Heart right ventricle (tissue), 16 donors: ENCODE data around the gene EHD1. TPM values are rescaled to one million over a fixed set of nuclear protein-coding genes. Genes with fewer than 3 reads are reported as not detected.

Experiments
- ATAC-seq, 8 donors: fragments of 200-7000 bp; cut with Tn5 transposase; one replicate each; pipeline ENCODE4 v1.9.1; 2020; ENCODE audit warnings: mild to moderate bottlenecking in 8 of 8, moderate library complexity in 8 of 8, moderate number of reproducible peaks in 1 of 8
- DNase-seq, 2 donors: peaks; one replicate each; pipeline ENCODE4 v3.0.0-alpha.2; 2020
- H3K27ac ChIP-seq, 10 donors: fragments of 200-600 bp; sonication (generic) in 2 of 10; one replicate each; pipeline versions ENCODE4 v1.5.0 to v1.8.0; 2020 to 2022; ENCODE audit warnings: mild to moderate bottlenecking in 3 of 10
- H3K27me3 ChIP-seq, 7 donors: fragments of 200-600 bp; one replicate each; pipeline ENCODE4 v1.8.0; 2021 to 2022; ENCODE audit warnings: mild to moderate bottlenecking in 2 of 7
- H3K36me3 ChIP-seq, 9 donors: fragments of 200-600 bp; sonication (generic) in 1 of 9; one replicate each; pipeline versions ENCODE4 v1.5.0 to v1.8.0; 2020 to 2022; ENCODE audit warnings: mild to moderate bottlenecking in 2 of 9
- H3K4me1 ChIP-seq, 9 donors: fragments of 200-600 bp; sonication (generic) in 1 of 9; one replicate each; pipeline versions ENCODE4 v1.5.0 to v1.8.0; 2020 to 2022; ENCODE audit warnings: mild to moderate bottlenecking in 4 of 9
- H3K4me3 ChIP-seq, 10 donors: fragments of 200-600 bp; sonication (generic) in 2 of 10; one replicate each; pipeline versions ENCODE4 v1.5.0 to v1.8.0; 2020 to 2022; ENCODE audit warnings: mild to moderate bottlenecking in 7 of 10, moderate library complexity in 2 of 10
- H3K9me3 ChIP-seq, 11 donors: fragments of 200-600 bp in 10 of 11; sonication (generic) in 2 of 11; one replicate each; pipeline versions ENCODE4 v1.5.0 to v1.8.0; 2013 to 2022; ENCODE audit warnings: mild to moderate bottlenecking in 2 of 11, control low read depth in 1 of 11, moderate library complexity in 1 of 11
- WGBS, 2 donors: extraction: QIAGEN DNeasy Blood & Tissue Kit; methylation state at CpG; one replicate each; pipeline ENCODE4 v1.1.7; 2013; ENCODE audit warnings: inconsistent platforms in 1 of 2; 5-methylcytosine and 5-hydroxymethylcytosine counted together
- intact Hi-C, 10 donors: fragments of 100-400 bp; cut with DNase I; formaldehyde crosslinking; loops; one replicate each; pipeline versions ENCODE4 v1.11.1 to v1.14.2; 2022
- polyA plus RNA-seq, 2 donors: library from polyadenylated mRNA; stranded (reverse); fragments of 200-250 nt; gene quantifications; one replicate each; pipeline ENCODE4 v1.2.3, GENCODE V29; 2013
- total RNA-seq, 10 donors: library from RNA; stranded (reverse); fragmentation: NEBNext Ultra II Directional in 3 of 10; extraction: Animal tissue kit (Norgen Biotek cat#: 25700) in 3 of 10; gene quantifications; one replicate each; pipeline versions ENCODE4 v1.2.1 to v1.2.4, GENCODE V29; 2021 to 2023
- TF ChIP-seq, protein P1 (sequence below), 9 donors: fragments of 200-600 bp; sonication (generic) in 2 of 9; IDR thresholded peaks; one replicate each; pipeline versions ENCODE4 v1.5.0 to v1.8.0; 2021 to 2022; ENCODE audit warnings: antibody characterized with exemption in 9 of 9, mild to moderate bottlenecking in 5 of 9, moderate library complexity in 1 of 9
- donor health status: Arrhythmogenic right ventricular cardiomyopathy.
- donor health status: ischemic (EF 13 %, LVEDD 7.1; RV severe dilation, severe dysfunction).
- donor health status: healthy with polysubstance abuse.
- donor health status: DM: no; HTN: yes; CAD: no.
- donor health status: DM: no; HTN: no; CAD: no.
- donor health status: ischemic (EF 25% LVEDD 6.9; RV normal size, moderate dysfunction).
- donor health status: ischemic (EF 25% LVEDD 5.7; RV mildly dilated, moderate dysfunction).
- donor health status: healthy.
- donor health status: DM: yes; HTN: yes; CAD: no.
- donor health status: Ischemic cardiomyopathy.
- donor health status: ischemic (EF 35%, LVEDD 5.7; RV mildly dilated, moderate dysfunction).
- donor health status: nonischemic (EF 11% LVEDD 7.7; RV severe dilation, severe dysfunction).
- donor health status: DM: yes; HTN: yes; CAD: no.
- donor health status: PGD.
- donor health status: ischemic (EF 29% LVEDD 5.4; RV normal size, mild dysfunction).
- donor health status: nonischemic (EF 23%, LVEDD 6.1; RV moderate dilation, normal function).

EHD1 gene
- total and polyA plus RNA-seq, 12 donors, result 26.0 to 73.1 (median 41.1) TPM

DNA sequence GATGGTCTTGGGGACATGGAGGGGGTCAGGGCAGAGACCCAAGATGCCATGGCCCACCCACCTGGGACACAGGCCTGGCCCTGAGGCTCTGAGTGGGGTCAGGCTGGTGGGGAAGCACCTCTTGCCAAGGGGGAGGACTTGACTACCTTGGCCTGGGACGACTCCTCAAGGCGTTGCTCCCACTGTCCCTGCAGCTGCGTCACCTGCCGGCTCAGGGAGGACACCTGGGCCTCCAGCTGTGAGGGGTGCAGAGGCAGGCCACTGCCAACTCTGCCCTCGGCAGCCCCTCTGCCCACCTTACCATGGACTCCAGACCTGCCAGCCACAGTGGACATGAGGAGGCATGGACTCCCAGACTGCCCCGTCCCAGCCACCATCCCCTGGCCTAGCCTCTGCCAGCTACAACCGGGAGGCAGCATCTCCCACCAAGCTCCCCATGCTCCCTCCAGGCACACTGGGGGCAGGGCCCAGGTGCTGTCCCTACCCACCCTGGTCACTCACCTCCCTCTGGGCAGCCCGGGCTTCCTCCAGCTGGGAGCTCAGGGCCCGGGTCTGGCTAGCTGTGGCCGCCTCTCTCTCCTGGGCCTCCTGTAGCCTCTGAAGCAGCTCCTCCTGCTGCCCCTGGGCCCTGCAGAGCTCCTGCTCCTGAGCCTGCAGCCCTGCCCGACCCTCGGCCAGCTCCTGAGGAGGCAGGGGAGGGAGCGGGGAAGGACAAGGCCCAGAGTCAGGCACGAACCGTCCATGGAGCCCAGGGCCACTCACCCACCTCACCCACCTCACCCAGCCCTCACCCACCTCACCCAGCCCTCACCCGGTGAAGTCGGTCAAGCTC, 42.6 kb downstream of the EHD1 start:
- Histone ChIP-seq H3K4me3 (no peak overlapping the region), H3K4me1 (no peaks in the 10 kb centered on the region), H3K36me3 (no peaks in the 10 kb centered on the region), H3K27ac (no peak overlapping the region), H3K27me3 (no peaks in the 10 kb centered on the region), H3K9me3 (no peaks in the 10 kb centered on the region)
- intact Hi-C loops, result no loop called here
- no peak for DNase-seq
- 93 to 95% methylated on average over 17 of the region's 17 CpGs for WGBS, 2 donors
- TF ChIP-seq, protein P1, sequence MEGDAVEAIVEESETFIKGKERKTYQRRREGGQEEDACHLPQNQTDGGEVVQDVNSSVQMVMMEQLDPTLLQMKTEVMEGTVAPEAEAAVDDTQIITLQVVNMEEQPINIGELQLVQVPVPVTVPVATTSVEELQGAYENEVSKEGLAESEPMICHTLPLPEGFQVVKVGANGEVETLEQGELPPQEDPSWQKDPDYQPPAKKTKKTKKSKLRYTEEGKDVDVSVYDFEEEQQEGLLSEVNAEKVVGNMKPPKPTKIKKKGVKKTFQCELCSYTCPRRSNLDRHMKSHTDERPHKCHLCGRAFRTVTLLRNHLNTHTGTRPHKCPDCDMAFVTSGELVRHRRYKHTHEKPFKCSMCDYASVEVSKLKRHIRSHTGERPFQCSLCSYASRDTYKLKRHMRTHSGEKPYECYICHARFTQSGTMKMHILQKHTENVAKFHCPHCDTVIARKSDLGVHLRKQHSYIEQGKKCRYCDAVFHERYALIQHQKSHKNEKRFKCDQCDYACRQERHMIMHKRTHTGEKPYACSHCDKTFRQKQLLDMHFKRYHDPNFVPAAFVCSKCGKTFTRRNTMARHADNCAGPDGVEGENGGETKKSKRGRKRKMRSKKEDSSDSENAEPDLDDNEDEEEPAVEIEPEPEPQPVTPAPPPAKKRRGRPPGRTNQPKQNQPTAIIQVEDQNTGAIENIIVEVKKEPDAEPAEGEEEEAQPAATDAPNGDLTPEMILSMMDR (IDR thresholded peaks at IDR 0.05), result no peak
- no peak for ATAC-seq

DNA sequence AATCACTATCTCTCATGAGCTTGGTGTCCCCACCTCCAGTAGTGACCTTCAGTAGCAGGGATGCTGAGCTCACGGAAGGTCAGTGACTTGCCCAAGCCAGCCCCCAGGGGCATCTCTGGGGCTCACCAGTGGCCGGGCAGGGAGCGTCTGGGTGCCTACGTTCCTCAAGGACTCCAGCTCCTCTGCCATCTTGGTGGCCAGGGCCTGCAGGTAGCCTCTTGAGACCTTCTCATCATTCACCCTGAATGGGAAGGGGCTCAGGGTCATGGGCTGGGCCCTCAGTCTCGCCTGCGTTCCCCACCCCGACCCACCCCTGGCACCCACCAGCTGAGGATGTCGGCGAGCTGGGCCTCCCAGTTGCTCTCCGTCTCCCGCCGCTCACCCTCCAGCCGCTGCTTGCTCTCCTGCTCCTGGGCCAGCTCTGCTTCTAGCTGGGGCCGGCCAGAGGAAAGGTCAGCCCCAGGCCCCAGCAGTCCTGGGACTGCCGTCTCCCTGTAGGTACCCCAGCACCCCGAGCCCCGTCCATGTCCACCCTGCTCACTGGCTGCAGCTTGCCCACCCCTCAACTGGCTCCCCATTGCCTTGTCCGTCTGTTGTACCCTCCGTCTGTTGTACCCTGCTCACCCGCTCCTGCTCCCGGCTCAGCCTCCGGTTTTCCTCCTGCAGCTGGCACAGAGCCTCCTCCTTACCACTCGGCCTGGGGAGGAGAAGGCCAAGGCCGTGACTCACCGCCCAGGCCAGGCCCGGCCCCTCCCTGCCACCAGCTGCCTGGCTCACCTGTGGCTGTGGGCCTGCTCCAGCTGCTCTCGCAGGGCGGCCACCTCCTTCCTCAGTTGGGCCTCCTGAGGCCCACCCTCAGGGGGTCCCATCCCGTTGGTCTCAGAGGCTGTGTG, 43.5 kb downstream of the EHD1 start:
- H3K36me3 ChIP-seq, result no peaks in the 10 kb centered on the region
- intact Hi-C loops, result no loop called here
- no peak overlapping the region for H3K4me3 ChIP-seq
- H3K9me3 ChIP-seq, result no peaks in the 10 kb centered on the region
- H3K27me3 ChIP-seq, result no peaks in the 10 kb centered on the region
- H3K4me1 ChIP-seq, result no peaks in the 10 kb centered on the region
- no peak for ATAC-seq
- DNase-seq, result no peak
- TF ChIP-seq, protein P1 (IDR thresholded peaks at IDR 0.05), result no peak
- WGBS, 2 donors, result 87 to 93% methylated on average over 29 of the region's 29 CpGs
- H3K27ac ChIP-seq, result no peak overlapping the region

DNA sequence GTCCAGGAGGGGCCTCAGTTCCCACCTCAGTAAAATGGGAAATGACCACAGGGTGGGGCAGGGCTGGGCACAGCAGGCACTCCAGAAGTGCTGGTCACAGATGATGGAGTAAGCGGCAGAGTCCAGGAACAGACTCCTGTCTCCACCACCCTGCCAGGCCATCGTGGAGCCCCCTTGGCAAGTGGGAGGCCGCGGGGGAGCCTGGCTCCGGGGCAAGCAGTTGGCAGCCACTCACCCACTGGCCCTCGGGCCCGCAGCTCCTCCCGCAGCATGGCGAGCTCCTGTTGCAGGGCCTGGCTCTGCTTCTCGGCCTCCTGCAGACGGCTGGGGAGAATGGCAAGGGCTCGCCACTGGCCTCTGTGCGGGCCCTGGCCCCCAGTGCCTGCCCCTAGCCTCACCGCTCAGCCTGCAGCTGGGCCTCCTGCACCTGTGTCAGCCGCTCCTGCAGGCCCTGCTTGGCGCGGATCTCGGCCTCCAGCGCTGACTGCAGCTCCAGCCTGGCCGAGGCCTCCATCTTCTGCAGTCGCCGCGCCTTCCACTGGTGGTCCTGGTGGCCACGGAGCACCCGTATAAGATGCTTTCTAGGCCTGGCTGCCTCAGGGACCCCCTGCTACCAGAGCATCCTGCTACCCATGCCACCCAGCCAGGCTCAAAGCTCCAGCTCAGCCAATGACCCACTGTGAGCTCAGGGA, 44.2 kb downstream of the EHD1 start:
- no peak for DNase-seq
- intact Hi-C loops, result no loop called here

More for the DNA sequence above, 44.2 kb downstream of the EHD1 start:
- Histone ChIP-seq H3K27me3 (no peaks in the 10 kb centered on the region), H3K36me3 (no peaks in the 10 kb centered on the region), H3K4me1 (no peaks in the 10 kb centered on the region), H3K27ac (no peak overlapping the region), H3K4me3 (no peak overlapping the region), H3K9me3 (no peaks in the 10 kb centered on the region)
- TF ChIP-seq, protein P1 (IDR thresholded peaks at IDR 0.05), result no peak
- ATAC-seq, result no peak
- WGBS, 2 donors, result 92 to 94% methylated on average over 24 to 25 of the region's 25 CpGs
